ENCODE results near the gene IKZF1. TPM values are rescaled to one million over a fixed set of nuclear protein-coding genes. Genes with fewer than 3 reads are reported as not detected.

IKZF1 gene
- total RNA-seq, 1 donor from 2014 or later, result 2.0 TPM

GRCh38 chr7:50265968-50266634 is 38.4 kb upstream of the IKZF1 start:
- Mint-ChIP-seq H3K4me1 (ENCODE audit: unreplicated experiment) (no peaks in the 10 kb centered on the region), H3K27ac (no peak overlapping the region), H3K9me3 (peaks cover 4% of the 10 kb centered on the region), H3K27me3 (peaks cover 16% of the 10 kb centered on the region), H3K36me3 (no peaks in the 10 kb centered on the region), H3K4me3 (no peak overlapping the region)
- DNase-seq (ENCODE audit: extremely low spot score, unreplicated experiment), result no peak
- no peak for TF ChIP-seq CTCF (conservative IDR thresholded peaks at IDR 0.05)

GRCh38 chr7:50266635-50267386 is 37.7 kb upstream of the IKZF1 start:
- no peak overlapping the region for H3K27ac Mint-ChIP-seq
- no peak for TF ChIP-seq CTCF (conservative IDR thresholded peaks at IDR 0.05)
- DNase-seq (ENCODE audit: extremely low spot score, unreplicated experiment), result no peak
- no peaks in the 10 kb centered on the region for H3K36me3 Mint-ChIP-seq
- H3K4me3 Mint-ChIP-seq, result no peak overlapping the region
- peaks cover 4% of the 10 kb centered on the region for H3K9me3 Mint-ChIP-seq
- H3K4me1 Mint-ChIP-seq (ENCODE audit: unreplicated experiment), result no peaks in the 10 kb centered on the region
- peaks cover 16% of the 10 kb centered on the region for H3K27me3 Mint-ChIP-seq

- no peaks in the 10 kb centered on the region for H3K36me3 Mint-ChIP-seq
These were observed 36.9 kb upstream of the IKZF1 start for GRCh38 chr7:50267525-50268041.

GRCh38 chr7:50268223-50268622 is 36.3 kb upstream of the IKZF1 start:
- H3K27ac Mint-ChIP-seq, result no peak overlapping the region
- no peak overlapping the region for H3K4me3 Mint-ChIP-seq

More at GRCh38 chr7:50267525-50268041, 36.9 kb upstream of the IKZF1 start:
- no peak for DNase-seq (ENCODE audit: extremely low spot score, unreplicated experiment)
- Mint-ChIP-seq H3K27me3 (peaks cover 16% of the 10 kb centered on the region), H3K4me1 (ENCODE audit: unreplicated experiment) (no peaks in the 10 kb centered on the region), H3K4me3 (no peak overlapping the region), H3K27ac (no peak overlapping the region), H3K9me3 (peaks cover 4% of the 10 kb centered on the region)
- TF ChIP-seq CTCF (conservative IDR thresholded peaks at IDR 0.05), result no peak

GRCh38 chr7:50268990-50269389 is 35.5 kb upstream of the IKZF1 start:
- no peaks in the 10 kb centered on the region for H3K36me3 Mint-ChIP-seq
- no peak overlapping the region for H3K27ac Mint-ChIP-seq
- no peaks in the 10 kb centered on the region for H3K4me1 Mint-ChIP-seq (ENCODE audit: unreplicated experiment)
- no peak for DNase-seq (ENCODE audit: extremely low spot score, unreplicated experiment)
- H3K4me3 Mint-ChIP-seq, result no peak overlapping the region
- no peak for TF ChIP-seq CTCF (conservative IDR thresholded peaks at IDR 0.05)
- H3K27me3 Mint-ChIP-seq, result peaks cover 20% of the 10 kb centered on the region
- peaks cover 4% of the 10 kb centered on the region for H3K9me3 Mint-ChIP-seq

More at GRCh38 chr7:50268223-50268622, 36.3 kb upstream of the IKZF1 start:
- TF ChIP-seq CTCF (conservative IDR thresholded peaks at IDR 0.05), result no peak
- H3K36me3 Mint-ChIP-seq, result no peaks in the 10 kb centered on the region
- no peaks in the 10 kb centered on the region for H3K4me1 Mint-ChIP-seq (ENCODE audit: unreplicated experiment)
- no peak for DNase-seq (ENCODE audit: extremely low spot score, unreplicated experiment)
- H3K27me3 Mint-ChIP-seq, result peaks cover 20% of the 10 kb centered on the region
- peaks cover 4% of the 10 kb centered on the region for H3K9me3 Mint-ChIP-seq

All from type B pancreatic cell (in vitro differentiated cells).